GM19467 (cell line): ENCODE measurements around the gene SPRR1B.
"Not testable (repeated sequence)": the region's sequence is repeated elsewhere in the genome, so short reads cannot be mapped to it uniquely, and the experiment has no call there.

Source experiments
- ATAC-seq: cut with Tn5 transposase; IDR thresholded peaks from one replicate; pipeline ENCODE4 v1.9.1; 2021; ENCODE audit warnings: mild to moderate bottlenecking, moderate library complexity; ENCODE audit not compliant: unreplicated experiment

Gene SPRR1B

DNA sequence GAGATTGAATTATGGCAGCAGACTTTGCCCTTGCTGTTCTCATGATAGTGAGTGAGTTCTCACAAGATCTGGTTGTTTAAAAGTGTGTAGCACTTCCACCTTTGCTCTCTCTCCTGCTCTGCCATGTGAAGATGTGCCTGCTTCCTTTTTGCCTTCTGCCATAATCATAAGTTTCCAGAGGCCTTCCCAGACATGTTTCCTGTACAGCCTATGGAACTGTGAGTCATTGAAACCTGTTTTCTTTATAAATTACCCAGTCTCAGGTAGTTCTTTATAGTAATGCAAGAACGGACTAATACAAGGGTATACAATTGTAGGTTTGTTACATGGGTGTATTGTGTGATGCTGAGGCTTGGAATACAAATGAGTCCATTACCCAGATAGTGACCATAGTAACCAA, 4.2 kb downstream of the SPRR1B start:
- ATAC-seq = no peak

DNA sequence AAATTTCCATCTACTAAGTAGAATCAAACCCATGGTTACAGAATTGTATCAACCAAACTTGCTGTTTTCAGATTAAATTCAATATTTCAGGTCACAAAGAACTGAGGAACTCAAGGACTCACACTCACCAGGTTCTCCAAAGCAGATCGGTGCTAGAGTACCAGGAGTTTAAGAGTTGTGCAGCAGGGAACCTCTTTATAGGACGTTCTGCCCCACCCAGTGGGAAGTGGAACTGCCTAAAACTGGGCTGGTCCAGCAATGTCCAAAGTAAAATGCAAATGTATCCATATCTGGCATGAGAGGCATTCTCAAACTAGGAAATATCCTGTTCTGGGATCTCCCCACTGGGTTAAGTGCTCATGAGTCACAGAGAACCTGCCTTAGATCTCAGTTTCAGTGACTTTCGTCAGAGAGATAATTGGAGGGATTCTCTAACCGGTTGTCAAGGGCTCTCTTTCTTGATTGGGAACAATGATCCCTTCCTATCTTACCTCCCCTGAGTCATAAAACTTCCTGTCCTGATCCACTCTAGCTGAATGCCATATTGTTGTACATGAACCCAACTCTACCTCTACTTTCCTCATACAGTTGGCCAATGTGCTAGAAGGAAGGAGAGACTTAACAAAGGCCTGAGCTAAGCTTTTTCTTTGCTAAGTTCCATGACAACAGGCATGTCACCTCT, 10.1 kb downstream of the SPRR1B start, which contains the start of gene SPRR2D:
TSS of gene SPRR2D (minus strand) at position 171 of the 682 bp plus-strand sequence. CDS start 774 bp downstream, outside the sequence.
- ATAC-seq = no peak

GRCh38 chr1:153049211-153049610, 18.2 kb downstream of the SPRR1B start:
- no peak for ATAC-seq

DNA sequence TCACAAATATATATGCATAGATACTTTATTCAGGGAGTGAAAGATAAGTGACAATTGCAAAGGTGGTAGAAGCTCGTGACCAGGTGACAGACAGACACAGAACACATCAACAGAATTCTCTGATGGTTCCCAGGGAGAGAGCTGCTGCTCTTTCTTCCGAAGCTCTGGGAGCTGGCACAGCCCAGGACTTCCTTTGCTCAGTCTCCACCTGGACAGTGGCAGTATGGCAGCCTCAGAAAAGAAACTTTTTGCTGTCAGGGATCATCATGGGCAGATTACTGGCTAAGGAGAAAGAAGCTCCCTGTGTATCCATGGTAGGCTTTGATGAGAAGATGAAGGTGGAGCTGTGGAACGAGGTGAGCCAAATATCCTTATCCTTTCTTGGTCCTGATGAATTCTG, 25.1 kb downstream of the SPRR1B start:
- ATAC-seq = not testable (repeated sequence)

DNA sequence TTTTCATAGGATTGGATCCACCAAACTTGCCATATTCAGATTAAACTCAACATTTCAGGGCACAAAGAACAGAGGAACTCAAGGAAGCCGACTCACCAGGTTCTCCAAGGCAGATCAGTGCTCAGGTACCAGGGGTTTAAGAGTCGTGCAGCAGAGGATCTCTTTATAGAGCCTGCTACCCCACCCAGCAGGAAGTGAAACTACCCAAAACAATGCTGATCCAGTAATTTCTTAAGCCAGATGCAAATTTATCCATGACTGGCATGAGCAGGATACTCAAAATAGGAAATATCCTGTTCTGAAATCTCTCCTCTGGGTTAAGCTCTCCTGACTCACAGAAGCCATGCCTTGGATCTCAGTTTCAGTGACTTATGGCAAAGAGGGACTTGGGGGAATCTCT, 26.4 kb downstream of the SPRR1B start, which contains the start of gene SPRR2A:
TSS of gene SPRR2A (minus strand) at position 138 of the 400 bp plus-strand sequence. CDS start 777 bp downstream, outside the sequence.
- no peak for ATAC-seq

DNA sequence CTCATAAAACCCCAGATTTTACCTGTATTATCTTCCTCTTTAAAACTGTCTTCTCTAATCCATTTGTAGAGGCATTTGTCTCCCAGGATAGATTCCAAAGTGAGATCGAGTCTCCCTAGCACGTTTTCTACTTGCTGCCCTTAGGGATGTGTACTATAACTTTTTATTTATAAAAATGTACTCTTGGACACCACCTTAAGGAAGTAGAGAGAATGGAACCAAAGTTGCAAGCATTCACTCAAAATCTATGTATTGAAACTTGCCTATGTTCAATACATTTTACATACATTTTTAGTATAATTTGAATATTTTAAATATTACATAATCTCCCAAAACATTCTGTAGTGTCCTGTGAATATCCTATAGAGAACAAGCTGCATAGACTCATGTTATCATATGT, 27.2 kb downstream of the SPRR1B start:
- no peak for ATAC-seq

DNA sequence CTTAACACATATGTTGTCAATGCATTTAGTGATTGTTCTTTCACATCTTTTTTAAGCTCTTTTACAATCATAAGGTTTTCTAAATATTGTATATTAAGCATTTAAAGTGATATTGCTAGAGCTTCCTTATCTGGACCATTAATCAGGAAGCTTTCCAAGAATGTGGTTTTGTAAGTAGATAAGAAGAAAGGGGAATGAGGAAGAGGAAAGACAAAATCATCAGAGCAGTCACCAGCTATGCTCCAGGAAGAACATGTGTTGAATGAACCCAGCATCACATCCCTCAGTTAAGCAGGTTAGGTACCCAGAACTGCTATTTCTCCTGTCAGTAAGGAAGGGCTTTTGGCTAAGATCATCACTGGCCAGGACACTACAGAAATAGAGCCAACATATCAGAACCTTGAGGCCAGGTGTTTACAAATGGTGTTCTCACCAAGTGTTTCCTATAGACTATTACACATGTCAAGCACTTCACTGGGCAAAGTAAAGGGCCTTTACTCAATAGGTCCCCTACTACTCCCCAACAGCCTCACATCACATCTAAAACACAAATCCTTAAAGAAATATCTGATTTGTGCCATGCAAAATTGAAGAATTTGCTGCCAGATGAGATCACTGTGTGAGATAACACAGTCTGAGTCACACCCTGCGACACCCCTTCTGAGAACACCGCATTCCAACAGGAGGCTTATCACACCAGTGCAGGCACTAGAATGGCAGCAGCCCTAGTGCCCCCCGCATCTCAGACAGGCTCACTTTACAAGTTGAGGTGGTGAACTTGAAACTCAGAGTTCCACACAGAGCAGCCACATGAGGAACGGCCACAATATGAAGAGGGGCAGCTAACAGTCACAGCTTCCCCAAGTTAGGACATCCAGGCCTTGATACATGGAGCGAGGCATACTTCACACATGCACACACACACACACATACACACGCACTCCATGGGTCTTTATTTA, 28.1 kb downstream of the SPRR1B start:
- ATAC-seq = no peak

GRCh38 chr1:153070243-153070642, 39.2 kb downstream of the SPRR1B start:
- ATAC-seq = no peak

DNA sequence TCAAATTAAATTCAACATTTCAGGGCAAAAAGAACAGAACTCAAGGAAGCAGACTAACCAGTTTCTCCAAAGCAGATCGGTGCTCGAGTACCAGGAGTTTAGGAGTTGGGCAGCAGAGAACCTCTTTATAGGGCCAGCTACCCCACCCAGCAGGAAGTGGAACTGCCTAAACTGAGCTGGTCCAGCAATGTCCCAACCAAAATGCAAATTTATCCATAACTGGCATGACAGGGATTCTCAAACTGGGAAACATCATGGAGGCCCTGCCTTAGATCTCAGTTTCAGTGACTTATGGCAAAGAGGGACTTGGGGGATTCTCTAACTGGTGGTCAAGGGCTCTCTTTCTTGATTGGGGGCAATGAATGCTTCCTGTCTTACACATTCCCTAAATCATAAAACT, 40.5 kb downstream of the SPRR1B start, which contains the start of gene SPRR2B:
TSS of gene SPRR2B (minus strand) at position 101 of the 400 bp plus-strand sequence. CDS start 772 bp downstream, outside the sequence.
- ATAC-seq = no peak

DNA sequence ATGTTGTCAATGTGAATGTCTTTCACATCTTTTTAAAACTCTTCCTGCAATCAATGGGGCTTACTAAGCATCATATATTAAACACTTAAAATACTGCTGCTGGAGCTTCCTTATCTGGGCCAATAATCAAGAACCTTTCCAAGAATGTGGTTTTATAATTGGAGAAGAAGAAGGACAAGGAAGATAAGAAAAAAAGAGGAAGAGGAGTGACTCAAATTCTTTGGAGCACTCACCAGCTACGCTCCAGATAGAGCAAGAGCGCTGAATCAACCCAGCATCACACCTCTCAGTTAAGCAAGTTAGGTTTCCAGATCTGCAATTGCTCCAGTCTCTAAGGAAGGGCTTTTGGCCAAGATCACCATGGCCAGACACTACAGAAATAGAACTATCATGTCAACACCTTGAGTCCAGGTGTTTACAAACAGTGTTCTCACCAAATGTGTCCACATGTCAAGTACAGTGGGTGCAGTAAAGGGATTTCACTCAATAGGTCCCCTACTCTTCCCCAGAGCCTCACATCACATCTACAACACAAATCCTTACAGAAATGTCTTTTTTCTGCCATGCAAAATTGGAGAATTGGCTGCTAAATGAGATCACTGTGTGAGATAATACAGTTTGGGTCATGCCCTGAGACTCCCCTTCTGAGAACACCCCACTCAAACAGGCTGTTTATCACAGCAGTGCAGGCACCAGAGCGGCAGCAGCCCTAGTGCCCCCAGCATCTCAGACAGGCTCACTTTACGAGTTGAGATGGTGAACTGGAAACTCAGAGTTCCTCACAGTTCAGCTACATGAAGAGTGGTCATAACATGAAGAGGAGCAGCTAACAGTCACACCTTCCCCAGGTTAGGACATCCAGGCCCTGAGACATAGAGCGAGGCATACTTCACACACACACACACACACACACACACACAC, 42.1 kb downstream of the SPRR1B start:
- ATAC-seq = no peak

DNA sequence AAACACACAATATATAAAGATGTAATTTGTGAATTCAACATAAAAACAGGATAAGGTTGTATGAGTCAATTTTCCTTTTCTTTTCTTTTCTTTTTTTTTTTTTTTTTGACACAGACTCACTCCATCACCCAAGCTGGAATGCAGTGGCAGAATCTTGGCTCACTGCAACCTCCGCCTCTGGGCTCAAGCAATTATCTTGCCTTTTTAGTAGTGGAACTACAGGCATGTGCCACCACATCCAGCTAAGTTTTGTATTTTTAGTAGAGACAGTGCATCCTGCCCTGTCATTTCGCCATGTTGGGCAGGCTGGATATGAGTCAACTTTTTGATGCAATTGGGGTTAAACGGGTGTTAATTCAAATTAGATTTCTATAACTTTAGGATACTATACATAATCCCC, 50.7 kb downstream of the SPRR1B start:
- ATAC-seq = no peak
